Ishikawa (cell line): ENCODE data around the gene CAPZB.

Source experiments
- CEBPB ChIP-seq: IDR thresholded peaks from 2 replicates; pipeline ENCODE4 v1.6.1; 2012
- CREB1 ChIP-seq: IDR thresholded peaks from 2 replicates; pipeline ENCODE4 v1.6.1; 2012; ENCODE audit warnings: low read depth
- EGR1 ChIP-seq: IDR thresholded peaks from 2 replicates; pipeline ENCODE4 v1.6.1; 2012
- EP300 ChIP-seq: IDR thresholded peaks from 2 replicates; pipeline ENCODE4 v1.6.1; 2012; ENCODE audit warnings: borderline replicate concordance
- NFIC ChIP-seq: IDR thresholded peaks from 2 replicates; pipeline ENCODE4 v1.6.1; 2012
- RAD21 ChIP-seq: IDR thresholded peaks from 2 replicates; pipeline ENCODE4 v1.6.1; 2012; ENCODE audit warnings: low read depth
- TAF1 ChIP-seq: IDR thresholded peaks from 2 replicates; pipeline ENCODE4 v1.6.1; 2012; ENCODE audit warnings: low read depth, mild to moderate bottlenecking
- TEAD4 ChIP-seq: IDR thresholded peaks from 2 replicates; pipeline ENCODE4 v1.6.1; 2012
- YY1 ChIP-seq: IDR thresholded peaks from 2 replicates; pipeline ENCODE4 v1.6.1; 2012; ENCODE audit warnings: low read depth
- ZBTB7A ChIP-seq: IDR thresholded peaks from 2 replicates; pipeline ENCODE4 v1.6.1; 2012; ENCODE audit warnings: low read depth
- TF ChIP-seq, protein P1 (sequence below): IDR thresholded peaks from 2 replicates; pipeline ENCODE4 v1.6.1; 2012
- TF ChIP-seq, protein P2 (sequence below): IDR thresholded peaks from 2 replicates; pipeline ENCODE4 v1.6.1; 2012; ENCODE audit warnings: low read depth, mild to moderate bottlenecking

DNA sequence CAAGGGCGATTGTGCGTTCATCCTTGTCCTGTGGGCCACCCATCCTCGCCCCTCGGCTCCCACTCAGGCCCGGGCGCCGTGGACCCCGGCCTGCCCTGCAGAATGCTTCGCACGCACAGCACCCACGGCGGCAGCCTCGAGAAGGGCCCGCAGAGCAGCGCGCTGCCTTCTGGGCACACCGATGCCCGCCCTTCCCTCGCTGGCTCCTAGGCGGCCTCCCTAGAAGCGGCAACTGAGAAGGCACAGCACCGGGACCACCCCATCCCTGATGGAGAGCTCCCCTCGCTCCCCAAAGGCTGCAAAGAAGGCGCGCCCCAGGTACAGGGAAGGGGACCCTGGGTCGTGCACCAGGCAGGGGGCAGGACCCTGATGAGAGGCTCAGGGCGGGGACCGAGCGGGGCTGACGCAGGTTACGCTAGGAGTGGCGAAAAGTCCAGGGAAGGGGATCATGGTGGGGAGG is 971 bp downstream of the CAPZB start:
- no peak for TF ChIP-seq ZBTB7A
- TF ChIP-seq, protein P1, sequence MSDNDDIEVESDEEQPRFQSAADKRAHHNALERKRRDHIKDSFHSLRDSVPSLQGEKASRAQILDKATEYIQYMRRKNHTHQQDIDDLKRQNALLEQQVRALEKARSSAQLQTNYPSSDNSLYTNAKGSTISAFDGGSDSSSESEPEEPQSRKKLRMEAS: no peak
- TF ChIP-seq, protein P2, sequence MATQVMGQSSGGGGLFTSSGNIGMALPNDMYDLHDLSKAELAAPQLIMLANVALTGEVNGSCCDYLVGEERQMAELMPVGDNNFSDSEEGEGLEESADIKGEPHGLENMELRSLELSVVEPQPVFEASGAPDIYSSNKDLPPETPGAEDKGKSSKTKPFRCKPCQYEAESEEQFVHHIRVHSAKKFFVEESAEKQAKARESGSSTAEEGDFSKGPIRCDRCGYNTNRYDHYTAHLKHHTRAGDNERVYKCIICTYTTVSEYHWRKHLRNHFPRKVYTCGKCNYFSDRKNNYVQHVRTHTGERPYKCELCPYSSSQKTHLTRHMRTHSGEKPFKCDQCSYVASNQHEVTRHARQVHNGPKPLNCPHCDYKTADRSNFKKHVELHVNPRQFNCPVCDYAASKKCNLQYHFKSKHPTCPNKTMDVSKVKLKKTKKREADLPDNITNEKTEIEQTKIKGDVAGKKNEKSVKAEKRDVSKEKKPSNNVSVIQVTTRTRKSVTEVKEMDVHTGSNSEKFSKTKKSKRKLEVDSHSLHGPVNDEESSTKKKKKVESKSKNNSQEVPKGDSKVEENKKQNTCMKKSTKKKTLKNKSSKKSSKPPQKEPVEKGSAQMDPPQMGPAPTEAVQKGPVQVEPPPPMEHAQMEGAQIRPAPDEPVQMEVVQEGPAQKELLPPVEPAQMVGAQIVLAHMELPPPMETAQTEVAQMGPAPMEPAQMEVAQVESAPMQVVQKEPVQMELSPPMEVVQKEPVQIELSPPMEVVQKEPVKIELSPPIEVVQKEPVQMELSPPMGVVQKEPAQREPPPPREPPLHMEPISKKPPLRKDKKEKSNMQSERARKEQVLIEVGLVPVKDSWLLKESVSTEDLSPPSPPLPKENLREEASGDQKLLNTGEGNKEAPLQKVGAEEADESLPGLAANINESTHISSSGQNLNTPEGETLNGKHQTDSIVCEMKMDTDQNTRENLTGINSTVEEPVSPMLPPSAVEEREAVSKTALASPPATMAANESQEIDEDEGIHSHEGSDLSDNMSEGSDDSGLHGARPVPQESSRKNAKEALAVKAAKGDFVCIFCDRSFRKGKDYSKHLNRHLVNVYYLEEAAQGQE: no peak
- TF ChIP-seq TAF1: no peak
- TF ChIP-seq CEBPB: no peak
- no peak for TF ChIP-seq RAD21
- TF ChIP-seq EP300: no peak
- no peak for TF ChIP-seq YY1
- no peak for TF ChIP-seq EGR1
- TF ChIP-seq CREB1: no peak
- TF ChIP-seq TEAD4: no peak
- no peak for TF ChIP-seq NFIC
